CD4-positive, alpha-beta T cell (primary cell): ENCODE measurements around the gene CDC42. TPM values are rescaled to one million over a fixed set of nuclear protein-coding genes. Genes with fewer than 3 reads are reported as not detected.
A peak's percentile ranks its signal among the peaks of the same experiment; 100 is the strongest.
"Not testable (repeated sequence)": the region's sequence is repeated elsewhere in the genome, so short reads cannot be mapped to it uniquely, and the experiment has no call there.

ENCODE experiments used
- ATAC-seq: fragments of 200-7000 bp; cut with Tn5 transposase; one replicate; pipeline ENCODE4 v1.10.0; 2022; ENCODE audit warnings: mild to moderate bottlenecking; ENCODE audit not compliant: poor library complexity
- CTCF ChIA-PET: fragments of 350-600 bp; sonication (Branson Sonifier 250); formaldehyde crosslinking; loops from one replicate; lab custom pipeline; 2021; ENCODE audit warnings: antibody characterized with exemption, inconsistent platforms; lab: Charles Lee
- POLR2A ChIA-PET: fragments of 350-600 bp; sonication (Branson Sonifier 250); formaldehyde crosslinking; loops from one replicate; lab custom pipeline; 2021; ENCODE audit warnings: antibody characterized with exemption, inconsistent platforms; lab: Charles Lee
- DNase-seq, 14 experiments: peaks; one replicate each; pipeline ENCODE4 v3.0.0-alpha.2; 2013 to 2020; ENCODE audit warnings: mixed read lengths in 2 of 14
- H3K27ac ChIP-seq, 2 donors: one replicate each; pipeline versions ENCODE4 v1.5.1 to v1.7.0; 2013; ENCODE audit warnings: low read length in 2 of 2, low read depth in 1 of 2, mild to moderate bottlenecking in 1 of 2
- H3K27me3 ChIP-seq, 2 experiments: 1 replicate in 1 of 2; 2 replicates in 1 of 2; pipeline versions ENCODE4 v1.6.1 to v1.7.0; 2013; ENCODE audit warnings: low read length in 2 of 2, control low read depth in 1 of 2, mild to moderate bottlenecking in 1 of 2, moderate library complexity in 1 of 2; ENCODE audit not compliant: insufficient read depth in 2 of 2, control insufficient read depth in 1 of 2
- H3K36me3 ChIP-seq: one replicate; pipeline ENCODE4 v1.6.1; 2013; ENCODE audit warnings: low read length, control low read depth; ENCODE audit not compliant: insufficient read depth
- H3K4me1 ChIP-seq: one replicate; pipeline ENCODE4 v1.6.1; 2013; ENCODE audit warnings: low read length, control low read depth; ENCODE audit not compliant: insufficient read depth
- H3K4me3 ChIP-seq: one replicate; pipeline ENCODE4 v1.5.1; 2013; ENCODE audit warnings: mild to moderate bottlenecking, low read length, moderate library complexity
- H3K9me3 ChIP-seq, 2 experiments: 1 replicate in 1 of 2; 2 replicates in 1 of 2; pipeline versions ENCODE4 v1.6.1 to v1.7.0; 2013; ENCODE audit warnings: low read length in 2 of 2, mild to moderate bottlenecking in 2 of 2, control low read depth in 1 of 2, moderate library complexity in 1 of 2; ENCODE audit not compliant: control insufficient read depth in 1 of 2, insufficient read depth in 1 of 2
- H3K27ac Mint-ChIP-seq: one replicate; pipeline ENCODE4 v1.8.0; 2020; ENCODE audit warnings: mixed read lengths
- H3K27me3 Mint-ChIP-seq: one replicate; pipeline ENCODE4 v1.8.0; 2021; ENCODE audit warnings: mixed read lengths
- H3K36me3 Mint-ChIP-seq: one replicate; pipeline ENCODE4 v1.8.0; 2021; ENCODE audit warnings: low read depth, mixed read lengths
- H3K4me1 Mint-ChIP-seq: one replicate; pipeline ENCODE4 v1.8.0; 2021; ENCODE audit warnings: low read depth, mixed read lengths
- H3K4me3 Mint-ChIP-seq: one replicate; pipeline ENCODE4 v1.8.0; 2020; ENCODE audit warnings: mild to moderate bottlenecking, mixed read lengths
- H3K9me3 Mint-ChIP-seq: one replicate; pipeline ENCODE4 v1.8.0; 2020; ENCODE audit warnings: mixed read lengths
- intact Hi-C, 2 experiments: fragments of 100-400 bp; cut with DNase I in 1 of 2; cut with micrococcal nuclease in 1 of 2; formaldehyde crosslinking; loops; one replicate each; pipeline versions ENCODE4 v1.15.1 to v1.9.0; 2023 to 2025; cut with DNase I, micrococcal nuclease
- total RNA-seq, 174 experiments: library from RNA in 2 of 174; stranded (reverse) in 2 of 174; gene quantifications; one replicate each; pipeline ENCODE4 v1.2.3 and lab custom pipeline; 2021 to 2026
- TF ChIP-seq, protein P1 (sequence below): fragments of 200-600 bp; IDR thresholded peaks from one replicate; pipeline ENCODE4 v1.8.0; 2022; ENCODE audit warnings: antibody characterized with exemption, mild to moderate bottlenecking

CDC42 gene
- total RNA-seq, 2 experiments from 2014 or later: 375 to 379 TPM

DNA sequence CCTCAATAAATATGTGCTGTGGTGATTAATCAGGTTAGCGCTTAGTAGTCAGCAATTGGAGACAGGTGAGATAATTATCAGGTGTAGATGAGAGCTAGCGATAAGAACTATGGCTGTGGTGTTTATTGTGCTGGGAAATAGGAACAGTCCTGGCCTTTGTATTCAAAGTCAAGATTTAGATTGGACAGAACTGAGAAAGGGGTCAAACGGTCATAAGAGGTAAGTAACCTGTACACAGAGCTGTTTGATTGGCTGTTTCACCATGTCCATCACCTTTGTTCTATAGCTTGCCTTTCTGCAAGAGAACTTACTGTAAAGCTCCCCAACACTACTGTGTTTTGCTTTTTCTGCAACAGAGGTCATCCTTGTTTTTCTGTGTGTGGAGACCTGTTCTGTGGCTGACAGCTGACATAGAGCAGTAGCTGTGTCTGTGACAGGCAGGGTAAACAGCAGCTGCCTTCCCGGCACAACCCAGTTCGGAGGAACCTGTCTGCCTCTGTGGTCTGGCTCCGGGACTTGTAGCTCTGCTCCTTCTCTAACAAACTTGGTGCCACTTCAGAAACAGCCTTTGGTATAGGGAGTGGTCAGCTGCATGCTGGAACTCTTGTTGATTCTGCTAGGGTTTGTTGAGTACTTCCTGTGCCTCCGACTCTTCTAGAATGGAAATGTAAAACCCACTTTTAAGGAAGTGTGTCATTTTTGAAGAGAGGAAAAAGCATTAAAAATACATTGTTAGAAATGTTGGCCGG is 21.1 kb upstream of the CDC42 start:
- POLR2A ChIA-PET: interaction anchor here (0.8 to 12.6 kb wide), 8 partner anchors 7 to 74 kb away, joined by 3 to 618 read pairs (median 4); partner anchors contain the start of gene CDC42

DNA sequence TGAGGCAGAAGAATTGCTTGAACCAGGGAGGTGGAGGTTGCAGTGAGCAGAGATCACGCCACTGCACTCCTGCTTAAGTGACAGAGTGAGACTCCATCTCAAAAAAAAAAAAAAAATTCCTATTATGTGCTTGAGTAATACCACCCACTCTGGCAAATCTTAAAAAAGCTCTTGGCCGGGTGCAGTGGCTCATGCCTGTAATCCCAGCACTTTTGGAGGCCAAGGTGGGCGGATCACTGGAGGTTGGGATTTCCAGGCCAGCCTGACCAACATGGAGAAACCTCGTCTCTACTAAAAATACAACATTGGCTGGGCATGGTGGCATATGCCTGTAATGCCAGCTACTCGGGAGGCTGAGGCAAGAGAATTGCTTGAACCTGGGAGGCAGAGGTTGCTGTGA is 17.7 kb upstream of the CDC42 start:
- POLR2A ChIA-PET: interaction anchor here (11.7 kb wide), 1 partner anchor 8 kb away, joined by 470 read pairs; no protein-coding TSS in a partner anchor
- H3K27me3 ChIP-seq, H3K9me3 ChIP-seq, H3K36me3 ChIP-seq, DNase-seq, H3K4me3 Mint-ChIP-seq, H3K9me3 Mint-ChIP-seq, H3K36me3 Mint-ChIP-seq, H3K27ac ChIP-seq, intact Hi-C loops, H3K27ac Mint-ChIP-seq, ATAC-seq, H3K27me3 Mint-ChIP-seq, H3K4me3 ChIP-seq: not testable (repeated sequence)
- H3K4me1 Mint-ChIP-seq: peaks cover 59% of the 10 kb centered on the region
- CTCF ChIA-PET: interaction anchor here (0.7 to 0.9 kb wide), 2 partner anchors 9 to 11 kb away, joined by 3 to 4 read pairs; no protein-coding TSS in a partner anchor
- peaks cover 62% of the 10 kb centered on the region for H3K4me1 ChIP-seq

More for the DNA sequence above, 21.1 kb upstream of the CDC42 start:
- DNase-seq (peak; percentile 28 to 68 (median 52)), ATAC-seq (peak; percentile 95)
- H3K27me3 Mint-ChIP-seq: no peaks in the 10 kb centered on the region
- H3K27me3 ChIP-seq: no peaks in the 10 kb centered on the region
- peaks cover 55% of the 10 kb centered on the region for H3K4me1 Mint-ChIP-seq
- H3K9me3 Mint-ChIP-seq: no peaks in the 10 kb centered on the region
- TF ChIP-seq, protein P1, sequence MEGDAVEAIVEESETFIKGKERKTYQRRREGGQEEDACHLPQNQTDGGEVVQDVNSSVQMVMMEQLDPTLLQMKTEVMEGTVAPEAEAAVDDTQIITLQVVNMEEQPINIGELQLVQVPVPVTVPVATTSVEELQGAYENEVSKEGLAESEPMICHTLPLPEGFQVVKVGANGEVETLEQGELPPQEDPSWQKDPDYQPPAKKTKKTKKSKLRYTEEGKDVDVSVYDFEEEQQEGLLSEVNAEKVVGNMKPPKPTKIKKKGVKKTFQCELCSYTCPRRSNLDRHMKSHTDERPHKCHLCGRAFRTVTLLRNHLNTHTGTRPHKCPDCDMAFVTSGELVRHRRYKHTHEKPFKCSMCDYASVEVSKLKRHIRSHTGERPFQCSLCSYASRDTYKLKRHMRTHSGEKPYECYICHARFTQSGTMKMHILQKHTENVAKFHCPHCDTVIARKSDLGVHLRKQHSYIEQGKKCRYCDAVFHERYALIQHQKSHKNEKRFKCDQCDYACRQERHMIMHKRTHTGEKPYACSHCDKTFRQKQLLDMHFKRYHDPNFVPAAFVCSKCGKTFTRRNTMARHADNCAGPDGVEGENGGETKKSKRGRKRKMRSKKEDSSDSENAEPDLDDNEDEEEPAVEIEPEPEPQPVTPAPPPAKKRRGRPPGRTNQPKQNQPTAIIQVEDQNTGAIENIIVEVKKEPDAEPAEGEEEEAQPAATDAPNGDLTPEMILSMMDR: no peak
- intact Hi-C loops: no loop called here
- H3K4me3 Mint-ChIP-seq: peak overlapping the region; percentile 60
- peak overlapping the region; percentile 25 for H3K4me3 ChIP-seq
- H3K9me3 ChIP-seq: no peaks in the 10 kb centered on the region
- H3K36me3 ChIP-seq: no peaks in the 10 kb centered on the region
- peak overlapping the region; percentile 21 to 26 for H3K27ac ChIP-seq
- peak overlapping the region; percentile 90 for H3K27ac Mint-ChIP-seq
- H3K4me1 ChIP-seq: peaks cover 44% of the 10 kb centered on the region
- H3K36me3 Mint-ChIP-seq: no peaks in the 10 kb centered on the region
- CTCF ChIA-PET: interaction anchor here (1.2 to 3.0 kb wide), 4 partner anchors 8 to 74 kb away, joined by 3 to 17 read pairs (median 5); no protein-coding TSS in a partner anchor

DNA sequence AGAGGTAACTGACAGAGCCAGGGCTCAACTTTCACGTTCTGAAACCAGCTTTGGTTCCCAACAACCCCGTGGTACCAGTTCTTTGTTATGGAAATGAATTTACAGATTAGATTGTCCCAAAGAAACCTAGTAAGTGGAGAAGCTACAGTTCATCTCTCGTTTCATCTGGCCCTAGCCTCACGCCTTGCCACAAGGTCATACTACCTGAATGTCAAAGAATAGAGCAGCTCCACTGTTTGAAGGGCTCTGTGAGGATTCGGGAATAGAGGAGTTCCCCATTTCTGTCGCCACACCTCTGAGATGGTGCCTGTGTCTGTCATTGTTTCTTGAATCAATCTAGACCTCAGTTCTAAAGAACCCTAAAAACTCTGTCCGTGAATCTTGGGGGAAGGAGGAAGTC is 15.0 kb upstream of the CDC42 start:
- H3K4me3 Mint-ChIP-seq: no peak overlapping the region
- intact Hi-C loops: no loop called here

More for the DNA sequence above, 15.0 kb upstream of the CDC42 start:
- Mint-ChIP-seq H3K9me3 (no peaks in the 10 kb centered on the region), H3K36me3 (no peaks in the 10 kb centered on the region), H3K27me3 (no peaks in the 10 kb centered on the region), H3K27ac (peak overlapping the region; percentile 99), H3K4me1 (peaks cover 53% of the 10 kb centered on the region)
- H3K4me3 ChIP-seq: no peak overlapping the region
- DNase-seq (no peak), ATAC-seq (no peak)
- ChIA-PET CTCF (interaction anchor here (4.5 kb wide), 1 partner anchor 13 kb away, joined by 58 read pairs; no protein-coding TSS in a partner anchor), POLR2A (interaction anchor here (1.1 to 11.7 kb wide), 3 partner anchors 11 to 22 kb away, joined by 3 to 470 read pairs (median 331); partner anchors contain the start of gene CDC42)
- H3K36me3 ChIP-seq: no peaks in the 10 kb centered on the region
- no peaks in the 10 kb centered on the region for H3K9me3 ChIP-seq
- H3K4me1 ChIP-seq: peaks cover 64% of the 10 kb centered on the region
- no peaks in the 10 kb centered on the region for H3K27me3 ChIP-seq
- TF ChIP-seq, protein P1: no peak
- no peak overlapping the region for H3K27ac ChIP-seq
